Stimulated activated CD4-positive, alpha-beta T cell treated with anti-CD3 and anti-CD28 coated beads, Interleukin-12 subunit alpha, Interleukin-12 subunit beta, amount 100 ng/mL, for 48 hours (primary cell): ENCODE results near the gene CNTFR.

ENCODE experiments used
- DNase-seq, 3 donors: peaks; one replicate each; pipeline ENCODE4 v3.0.0-alpha.2; 2020; ENCODE audit warnings: low read depth in 2 of 3, low spot score in 1 of 3

The CNTFR gene

GRCh38 chr9:34620061-34620994, 30.8 kb upstream of the CNTFR start, which contains the start of gene DCTN3:
Gene DCTN3, minus strand, starts transcription at chr9:34620495. Its CDS starts 31 bp downstream, at chr9:34620464.
- peak; percentile 83 to 85 (median 85) for DNase-seq

GRCh38 chr9:34615132-34615531, 25.6 kb upstream of the CNTFR start:
- DNase-seq, result no peak

- peak in 2 of 3 donors; percentile 60 to 72 for DNase-seq
Observed at GRCh38 chr9:34612788-34613390, 23.4 kb upstream of the CNTFR start.

- peak; percentile 64 to 76 (median 66) for DNase-seq
Observed at GRCh38 chr9:34611811-34612787, 22.6 kb upstream of the CNTFR start, which contains the start of gene RPP25L. Gene RPP25L, minus strand, starts transcription at chr9:34612097. Its CDS starts 801 bp downstream, at chr9:34611296.

GRCh38 chr9:34611251-34611810, 21.8 kb upstream of the CNTFR start:
- DNase-seq, result no peak

- DNase-seq, result no peak
Observed at GRCh38 chr9:34610434-34611206, 21.1 kb upstream of the CNTFR start.

- DNase-seq, result no peak
Observed at GRCh38 chr9:34607331-34607730, 17.8 kb upstream of the CNTFR start.

- DNase-seq, result no peak
Observed at GRCh38 chr9:34606905-34607304, 17.4 kb upstream of the CNTFR start.

GRCh38 chr9:34606190-34606589, 16.7 kb upstream of the CNTFR start:
- DNase-seq, result no peak

- peak; percentile 67 to 86 (median 73) for DNase-seq
Observed at GRCh38 chr9:34603610-34604231, 14.2 kb upstream of the CNTFR start.

- no peak for DNase-seq
Observed at GRCh38 chr9:34601937-34602573, 12.5 kb upstream of the CNTFR start.

- no peak for DNase-seq
Observed at GRCh38 chr9:34600908-34601307, 11.4 kb upstream of the CNTFR start.

- DNase-seq, result no peak
Observed at GRCh38 chr9:34599546-34599945, 10.0 kb upstream of the CNTFR start.

- DNase-seq, result no peak
Observed at GRCh38 chr9:34594177-34594576, 4.7 kb upstream of the CNTFR start.

- no peak for DNase-seq
Observed at GRCh38 chr9:34592895-34593601, 3.5 kb upstream of the CNTFR start.

GRCh38 chr9:34591917-34592866, 2.7 kb upstream of the CNTFR start:
- no peak for DNase-seq

- peak; percentile 48 to 86 (median 75) for DNase-seq
Observed at GRCh38 chr9:34591248-34591916, 1.9 kb upstream of the CNTFR start.
